Aorta (tissue), 5 donors: Measurements from ENCODE around the gene STEAP4. TPM values are rescaled to one million over a fixed set of nuclear protein-coding genes. Genes with fewer than 3 reads are reported as not detected.
A peak's percentile ranks its signal among the peaks of the same experiment; 100 is the strongest.

Source experiments
- ATAC-seq: fragments of 200-7000 bp; cut with Tn5 transposase; one replicate; pipeline ENCODE4 v1.9.1; 2022; ENCODE audit warnings: moderate library complexity; ENCODE audit not compliant: low FRiP score
- DNase-seq, 2 donors: peaks; one replicate each; pipeline ENCODE4 v3.0.0-alpha.2; 2020
- H3K27ac ChIP-seq, 2 donors: one replicate each; pipeline ENCODE4 v1.5.1; 2013; ENCODE audit warnings: low read length in 2 of 2, mild to moderate bottlenecking in 2 of 2, moderate library complexity in 2 of 2, control low read depth in 1 of 2, inconsistent platforms in 1 of 2, low read depth in 1 of 2
- H3K27me3 ChIP-seq, 2 donors: one replicate each; pipeline ENCODE4 v1.6.1; 2013; ENCODE audit warnings: control low read depth in 1 of 2, low read length in 1 of 2, mild to moderate bottlenecking in 1 of 2, moderate library complexity in 1 of 2; ENCODE audit not compliant: insufficient read depth in 2 of 2, control insufficient read depth in 1 of 2
- H3K36me3 ChIP-seq, 2 donors: one replicate each; pipeline ENCODE4 v1.6.1; 2013; ENCODE audit warnings: control low read depth in 1 of 2, low read length in 1 of 2, mild to moderate bottlenecking in 1 of 2; ENCODE audit not compliant: insufficient read depth in 2 of 2, control insufficient read depth in 1 of 2
- H3K4me1 ChIP-seq, 2 donors: one replicate each; pipeline ENCODE4 v1.6.1; 2013; ENCODE audit warnings: low read length in 2 of 2, control low read depth in 1 of 2, mild to moderate bottlenecking in 1 of 2, moderate library complexity in 1 of 2; ENCODE audit not compliant: insufficient read depth in 2 of 2, control insufficient read depth in 1 of 2
- H3K4me3 ChIP-seq, 2 donors: one replicate each; pipeline ENCODE4 v1.5.1; 2013; ENCODE audit warnings: low read length in 2 of 2, control low read depth in 1 of 2, mild to moderate bottlenecking in 1 of 2
- H3K9me3 ChIP-seq: one replicate; pipeline ENCODE4 v1.6.1; 2013; ENCODE audit warnings: mild to moderate bottlenecking, low read length; ENCODE audit not compliant: control insufficient read depth
- WGBS, 2 donors: extraction: QIAGEN DNeasy Blood & Tissue Kit; methylation state at CpG; one replicate each; pipeline ENCODE4 v1.1.7; 2013; 5-methylcytosine and 5-hydroxymethylcytosine counted together
- intact Hi-C, 2 donors: fragments of 100-400 bp; cut with DNase I; formaldehyde crosslinking; loops; one replicate each; pipeline versions ENCODE4 v1.14.2 to v1.15.0; 2022
- long read RNA-seq, 2 donors: library from polyadenylated mRNA; unstranded; transcript quantifications; one replicate each; pipeline ENCODE4 v2.0.0, GENCODE V29; 2020 to 2021
- polyA plus RNA-seq, 2 donors: library from polyadenylated mRNA; stranded (reverse); fragments of 200-250 nt; gene quantifications; one replicate each; pipeline ENCODE4 v1.2.3, GENCODE V29; 2013
- total RNA-seq, 2 donors: library from RNA; stranded (reverse); fragmentation: NEBNext Ultra II Directional; extraction: Animal tissue kit (Norgen Biotek cat#: 25700); gene quantifications; one replicate each; pipeline ENCODE4 v1.2.1, GENCODE V29; 2021
- donor health status: healthy with polysubstance abuse.
- donor health status: Bipolar disorder and iron deficiency.
- donor health status: DM: no; HTN: no; CAD: no.
- donor health status: DM: no; HTN: no; CAD: no.
- donor health status: DM: yes; HTN: yes; CAD: no.

The STEAP4 gene
- total RNA-seq = 100 to 1,000 TPM; 125 to 343 TPM
- 10 to 100 TPM; 12.3 to 29.6 TPM for polyA plus RNA-seq
- long read RNA-seq, donor 1, full-length matches to known transcripts = 102 of 249 reads
- long read RNA-seq, donor 1, partial matches to known transcripts = 74 of 249 reads
- long read RNA-seq, donor 1, other reads (novel, unspliced or antisense) = 73 of 249 reads
- long read RNA-seq, donor 2, full-length matches to known transcripts = 42 of 84 reads
- long read RNA-seq, donor 2, partial matches to known transcripts = 7 of 84 reads
- long read RNA-seq, donor 2, other reads (novel, unspliced or antisense) = 35 of 84 reads

- intact Hi-C loops = no loop called here
- ATAC-seq (peak; percentile 84), DNase-seq (peak; percentile 88)
- no peak within 1 kb of the TSS for H3K27ac ChIP-seq
- peaks cover 0 to 2% of the 10 kb centered on the region in 2 donors for H3K4me1 ChIP-seq
- H3K36me3 ChIP-seq = no peaks in the 10 kb centered on the region
- 4 to 5% methylated on average over 27 to 30 of the region's 30 CpGs for WGBS, 2 donors
- no peaks in the 10 kb centered on the region for H3K9me3 ChIP-seq
- H3K4me3 ChIP-seq = no peak within 1 kb of the TSS
- H3K27me3 ChIP-seq = no peaks in the 10 kb centered on the region
Measured at GRCh38 chr7:88306590-88307048, at the start of gene STEAP4. Gene STEAP4 (minus strand): TSS chr7:88306894. CDS start chr7:88284269, 22,625 bp downstream.

- no peaks in the 10 kb centered on the region for H3K36me3 ChIP-seq
- no peak overlapping the region for H3K27ac ChIP-seq
- no peak overlapping the region for H3K4me3 ChIP-seq
- ATAC-seq (no peak), DNase-seq (no peak)
- H3K27me3 ChIP-seq = no peaks in the 10 kb centered on the region
- H3K4me1 ChIP-seq = no peaks in the 10 kb centered on the region
- WGBS, 2 donors = 86 to 88% methylated on average over 3 of the region's 3 CpGs
- H3K9me3 ChIP-seq = peaks cover 1% of the 10 kb centered on the region
- intact Hi-C loops = no loop called here
Measured at GRCh38 chr7:88355011-88355410, 48.3 kb upstream of the STEAP4 start.

GRCh38 chr7:88350118-88350517, 43.4 kb upstream of the STEAP4 start:
- H3K9me3 ChIP-seq = no peaks in the 10 kb centered on the region
- DNase-seq (no peak), ATAC-seq (no peak)
- H3K27ac ChIP-seq = no peak overlapping the region
- no peaks in the 10 kb centered on the region for H3K27me3 ChIP-seq
- 94 to 95% methylated on average over 2 of the region's 2 CpGs for WGBS, 2 donors
- no peak overlapping the region for H3K4me3 ChIP-seq
- H3K36me3 ChIP-seq = no peaks in the 10 kb centered on the region
- intact Hi-C loops = no loop called here
- no peaks in the 10 kb centered on the region for H3K4me1 ChIP-seq

GRCh38 chr7:88347517-88347916, 40.8 kb upstream of the STEAP4 start:
- DNase-seq (no peak), ATAC-seq (no peak)
- 86 to 94% methylated on average over 2 of the region's 2 CpGs for WGBS, 2 donors
- no peaks in the 10 kb centered on the region for H3K27me3 ChIP-seq
- no peaks in the 10 kb centered on the region for H3K36me3 ChIP-seq
- no peaks in the 10 kb centered on the region for H3K4me1 ChIP-seq
- H3K27ac ChIP-seq = no peak overlapping the region
- H3K4me3 ChIP-seq = no peak overlapping the region
- intact Hi-C loops = no loop called here
- no peaks in the 10 kb centered on the region for H3K9me3 ChIP-seq

GRCh38 chr7:88347090-88347489, 40.4 kb upstream of the STEAP4 start:
- H3K4me3 ChIP-seq = no peak overlapping the region

GRCh38 chr7:88346357-88346756, 39.7 kb upstream of the STEAP4 start:
- intact Hi-C loops = no loop called here
- ATAC-seq (no peak), DNase-seq (no peak)
- no peaks in the 10 kb centered on the region for H3K4me1 ChIP-seq
- H3K9me3 ChIP-seq = no peaks in the 10 kb centered on the region
- H3K4me3 ChIP-seq = no peak overlapping the region
- 82 to 84% methylated on average over 2 of the region's 2 CpGs for whole genome bisulfite sequencing, 2 donors
- no peak overlapping the region for H3K27ac ChIP-seq
- H3K36me3 ChIP-seq = no peaks in the 10 kb centered on the region
- no peaks in the 10 kb centered on the region for H3K27me3 ChIP-seq

More at GRCh38 chr7:88347090-88347489, 40.4 kb upstream of the STEAP4 start:
- DNase-seq (no peak), ATAC-seq (no peak)
- intact Hi-C loops = no loop called here
- WGBS, 2 donors = 67 to 73% methylated on average over 7 of the region's 7 CpGs
- H3K4me1 ChIP-seq = no peaks in the 10 kb centered on the region
- H3K27me3 ChIP-seq = no peaks in the 10 kb centered on the region
- H3K9me3 ChIP-seq = no peaks in the 10 kb centered on the region
- no peaks in the 10 kb centered on the region for H3K36me3 ChIP-seq
- H3K27ac ChIP-seq = no peak overlapping the region

- ATAC-seq = peak; percentile 78
- H3K4me1 ChIP-seq = no peaks in the 10 kb centered on the region
- no peak overlapping the region for H3K27ac ChIP-seq
- intact Hi-C loops = no loop called here
- H3K4me3 ChIP-seq = no peak overlapping the region
- H3K9me3 ChIP-seq = no peaks in the 10 kb centered on the region
- WGBS, 2 donors = 24% methylated on average over 15 of the region's 15 CpGs
- no peaks in the 10 kb centered on the region for H3K27me3 ChIP-seq
- peak; percentile 47 to 77 for DNase-seq
- H3K36me3 ChIP-seq = no peaks in the 10 kb centered on the region
Measured at GRCh38 chr7:88344956-88345832, 38.5 kb upstream of the STEAP4 start.

GRCh38 chr7:88344271-88344670, 37.6 kb upstream of the STEAP4 start:
- ATAC-seq (no peak), DNase-seq (no peak)
- H3K9me3 ChIP-seq = no peaks in the 10 kb centered on the region
- WGBS, 2 donors = 85 to 86% methylated on average over 8 of the region's 8 CpGs
- H3K27me3 ChIP-seq = no peaks in the 10 kb centered on the region
- no peak overlapping the region for H3K4me3 ChIP-seq
- H3K27ac ChIP-seq = no peak overlapping the region
- no peaks in the 10 kb centered on the region for H3K36me3 ChIP-seq
- intact Hi-C loops = no loop called here
- no peaks in the 10 kb centered on the region for H3K4me1 ChIP-seq
